Stimulated activated CD8-positive, alpha-beta memory T cell treated with anti-CD3 and anti-CD28 coated beads, Interleukin-15, amount 100 ng/mL, for 48 hours (primary cell): Measurements from ENCODE around the gene HSPA12B.
A peak's percentile ranks its signal among the peaks of the same experiment; 100 is the strongest.

Source experiments
- DNase-seq, 2 donors: peaks; one replicate each; pipeline ENCODE4 v3.0.0-alpha.2; 2020; ENCODE audit warnings: low read depth in 2 of 2

The HSPA12B gene

DNA sequence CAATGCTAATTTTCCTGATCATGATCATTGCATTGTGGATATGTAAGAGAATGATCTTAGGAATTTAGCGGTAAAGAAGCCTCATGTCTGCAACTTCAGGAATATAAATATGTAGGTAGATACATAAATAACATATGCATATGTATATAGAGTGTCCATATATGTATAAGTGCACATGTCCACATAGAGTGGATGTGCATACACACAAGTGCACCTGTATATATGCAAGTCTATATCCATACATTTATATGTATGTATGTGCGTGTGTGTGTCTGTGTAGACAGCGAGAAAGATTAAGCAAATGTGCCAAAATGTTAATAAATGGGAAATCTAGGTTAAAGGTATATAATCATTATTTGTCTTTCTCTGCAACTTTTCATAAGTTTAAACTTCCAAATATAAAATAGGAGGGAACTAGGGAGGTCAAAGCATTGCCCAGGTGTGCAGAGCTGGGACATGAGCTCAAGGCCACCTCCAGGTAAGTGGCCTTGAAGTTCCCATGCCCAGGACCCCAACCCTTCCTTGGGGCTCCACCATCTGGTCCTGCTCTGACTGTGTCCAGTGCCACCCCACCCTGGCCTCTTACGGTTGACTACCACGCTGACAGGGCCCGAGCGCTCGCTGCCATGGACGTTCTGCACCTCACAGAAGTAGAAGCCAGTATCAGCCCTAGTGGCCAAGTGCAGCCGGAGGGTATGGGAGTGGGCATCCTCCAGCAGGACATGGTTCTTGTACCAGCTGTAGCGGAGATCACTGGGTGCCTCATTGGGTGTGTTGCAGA is 29.7 kb upstream of the HSPA12B start:
- no peak for DNase-seq

DNA sequence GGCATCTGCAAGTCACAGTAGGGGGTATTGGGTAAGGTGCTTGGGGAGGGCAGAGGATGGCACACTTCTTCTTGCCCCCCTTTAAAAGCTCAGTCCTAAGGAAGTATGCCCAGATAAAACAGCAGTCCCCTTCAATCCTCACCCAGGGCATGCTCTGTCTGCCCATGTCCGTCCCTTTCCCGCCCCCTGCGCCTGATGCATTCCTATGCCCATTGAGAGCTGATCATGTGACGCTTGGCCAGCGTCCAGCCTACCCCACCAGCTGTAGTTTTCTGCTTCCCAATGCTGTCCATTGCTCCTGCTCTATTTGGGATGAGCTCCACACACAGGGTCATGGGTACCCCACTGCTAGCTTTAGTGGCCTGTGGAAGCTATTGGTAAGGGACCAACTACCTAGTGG is 28.4 kb upstream of the HSPA12B start:
- DNase-seq, result no peak

DNA sequence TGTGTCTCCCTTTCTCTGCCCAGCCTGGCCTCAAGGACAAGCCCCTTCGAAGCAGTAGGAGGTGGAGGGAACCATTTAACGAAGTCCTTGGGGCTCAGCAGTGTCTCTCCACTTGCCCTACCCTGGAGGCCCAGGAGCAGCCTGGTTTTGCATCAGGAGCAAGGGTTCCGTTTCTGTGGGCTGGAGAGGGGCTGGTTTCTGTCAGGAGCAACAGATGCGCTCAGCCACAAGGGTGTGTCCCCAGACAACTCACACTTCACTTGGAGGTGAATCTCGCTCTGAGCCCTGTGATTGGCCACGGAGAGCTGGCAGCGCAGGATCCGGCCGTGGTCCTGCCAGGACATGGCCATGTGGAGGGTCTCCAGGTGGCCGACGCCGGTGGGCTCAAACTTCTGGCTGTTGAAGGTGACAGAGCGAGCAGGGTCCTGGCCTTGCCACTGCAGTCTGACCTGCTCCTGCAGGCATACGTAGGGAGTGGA is 27.0 kb upstream of the HSPA12B start:
- no peak for DNase-seq

DNA sequence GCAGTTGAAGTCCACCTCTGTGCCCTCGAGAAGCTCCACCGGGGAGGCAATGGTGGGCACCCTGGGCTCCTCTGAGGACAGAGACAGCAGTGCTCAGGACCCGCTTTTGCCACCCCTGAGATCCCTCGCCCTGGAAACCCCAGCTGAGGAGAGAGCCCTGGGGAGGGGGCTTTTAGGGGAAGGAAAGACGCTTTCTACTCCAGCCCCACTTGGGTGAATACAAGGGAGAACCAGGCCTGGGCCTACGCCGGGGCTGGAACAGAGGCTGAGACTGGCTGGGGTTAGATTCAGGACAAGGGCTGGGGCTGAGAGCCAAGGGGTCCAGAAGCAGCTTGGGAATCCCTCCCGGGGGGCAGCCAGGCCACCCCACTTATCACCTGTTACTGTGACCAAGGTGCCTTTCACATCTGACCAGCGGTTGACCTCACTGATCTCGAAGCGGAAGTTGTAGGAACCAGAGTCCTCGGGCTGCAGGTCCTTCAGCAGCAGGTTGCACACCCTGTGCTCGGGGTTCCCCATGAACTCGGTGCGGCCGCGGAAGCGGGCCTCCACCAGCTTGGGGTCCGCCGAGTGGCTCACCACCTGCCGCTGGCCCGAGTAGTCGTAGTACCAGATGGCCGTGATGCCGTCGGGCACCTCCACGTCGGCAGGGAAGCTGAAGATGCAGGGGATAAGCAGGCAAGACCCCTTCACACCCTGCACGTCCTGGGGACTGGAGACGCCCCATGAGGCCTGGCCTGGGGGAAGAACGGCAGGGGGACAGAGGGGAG is 26.3 kb upstream of the HSPA12B start:
- DNase-seq, result no peak

DNA sequence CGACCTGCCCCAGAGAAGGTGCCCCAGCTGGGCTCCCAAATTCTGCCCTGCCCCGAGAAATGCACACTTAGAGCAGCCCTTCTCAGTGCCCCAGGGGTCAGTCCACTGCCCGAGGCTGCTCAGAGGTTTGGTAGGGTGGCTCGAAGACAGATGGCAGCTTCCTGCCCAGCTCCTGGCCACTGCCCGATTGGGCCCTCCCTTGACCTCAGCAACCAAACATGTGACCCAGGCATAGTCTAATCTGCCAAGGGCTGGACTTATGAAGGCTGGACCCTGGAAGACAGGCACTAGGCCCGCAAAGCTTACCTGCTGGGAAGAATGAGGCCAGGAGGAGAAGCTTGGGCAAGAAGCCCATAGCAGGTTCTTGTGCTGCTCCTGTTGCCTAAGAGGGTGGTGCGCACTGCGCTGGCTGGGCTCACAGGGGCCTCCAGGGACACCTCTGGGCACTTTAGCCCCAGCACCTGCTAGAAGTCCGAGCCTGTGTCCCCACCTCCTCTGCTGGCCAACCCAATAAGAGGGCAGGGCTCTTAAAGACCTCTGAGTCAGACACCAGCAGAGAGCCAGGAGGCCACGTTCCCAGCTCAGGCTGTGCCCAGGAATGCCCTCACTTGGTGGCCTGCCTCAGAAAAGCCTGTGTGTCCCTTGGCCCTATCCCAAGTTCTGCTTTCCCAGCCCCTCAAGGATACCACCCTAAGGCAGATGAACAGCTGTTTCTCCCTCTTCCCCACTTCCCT is 25.5 kb upstream of the HSPA12B start:
- DNase-seq, result no peak

DNA sequence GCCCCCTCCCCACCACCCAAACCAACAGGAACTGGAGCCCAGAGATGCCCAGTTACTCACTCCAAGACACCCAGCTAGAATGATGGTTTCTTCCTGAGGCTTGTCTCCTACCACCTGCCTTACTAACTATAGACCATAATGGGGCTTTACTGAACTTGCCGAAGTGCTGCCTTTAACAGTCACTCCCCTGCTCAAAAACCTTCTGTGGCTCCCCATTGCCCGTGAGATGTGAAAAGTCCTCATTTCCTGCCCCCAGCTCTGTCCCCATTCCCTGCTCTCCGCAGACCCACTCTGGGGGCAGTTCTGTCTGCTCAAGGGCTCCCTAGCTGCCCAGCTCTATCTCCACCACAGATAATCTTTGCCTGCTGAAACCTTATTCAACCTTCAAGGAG is 25.0 kb upstream of the HSPA12B start:
- DNase-seq, result no peak

DNA sequence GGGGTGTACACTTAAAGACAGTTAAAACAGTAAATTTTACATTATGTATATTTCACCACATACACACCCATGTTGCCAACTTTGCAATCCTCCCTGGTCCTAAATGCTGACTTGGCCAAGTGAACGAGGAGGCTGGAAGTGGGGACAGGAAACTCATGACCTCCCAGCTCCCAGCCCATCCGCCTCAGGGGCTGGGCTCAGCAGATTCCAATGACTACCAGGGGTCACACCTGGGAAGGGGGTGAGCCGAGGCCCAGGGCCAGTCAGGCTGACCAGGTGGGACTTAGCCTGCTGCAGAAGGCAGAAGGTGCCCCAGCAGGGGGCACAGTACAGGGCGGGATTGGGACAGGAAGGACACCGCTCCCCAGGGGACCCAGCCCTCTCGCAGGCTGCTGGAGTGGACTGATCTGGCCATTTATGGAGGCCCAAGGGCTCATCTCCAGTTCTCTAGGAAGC is 22.4 kb upstream of the HSPA12B start:
- DNase-seq, result no peak

DNA sequence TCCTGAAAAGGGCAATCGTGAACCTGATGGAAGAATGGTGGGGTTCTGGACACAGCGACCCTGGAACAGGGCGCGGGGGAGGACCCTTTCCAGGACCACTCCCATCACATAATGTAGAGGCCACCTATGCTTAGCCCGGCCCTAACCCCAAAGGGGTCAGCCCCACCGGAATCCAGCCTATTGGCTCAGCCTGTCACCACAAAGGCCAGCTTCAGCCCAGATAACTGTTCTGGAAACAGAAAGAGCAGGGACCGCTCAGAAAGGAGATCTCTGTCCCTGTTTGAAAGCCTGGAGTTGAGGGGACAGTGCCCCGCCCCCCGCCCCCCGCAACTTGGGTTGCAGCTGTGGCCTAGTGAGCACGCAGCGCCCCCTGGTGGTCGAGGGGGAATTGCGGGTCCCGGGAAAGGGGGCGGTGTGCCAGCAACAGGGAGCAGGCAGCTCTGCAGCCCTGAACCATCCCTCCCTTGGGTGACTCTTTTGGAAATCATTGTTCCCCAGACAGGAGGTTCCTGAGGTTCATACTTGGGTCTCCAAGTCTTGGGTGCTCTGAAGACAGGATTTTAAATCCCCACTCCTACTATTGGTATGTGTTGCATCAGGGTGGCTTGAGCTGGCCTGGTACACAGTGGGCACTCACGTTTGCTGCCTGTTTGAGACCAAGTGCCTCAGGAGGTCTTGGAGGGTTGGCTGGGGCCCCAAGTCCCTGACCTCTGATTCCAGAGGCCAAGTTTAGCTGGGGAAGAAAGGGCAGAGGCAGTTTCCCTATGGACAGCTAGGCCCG is 21.6 kb upstream of the HSPA12B start:
- peak; percentile 52 for DNase-seq

DNA sequence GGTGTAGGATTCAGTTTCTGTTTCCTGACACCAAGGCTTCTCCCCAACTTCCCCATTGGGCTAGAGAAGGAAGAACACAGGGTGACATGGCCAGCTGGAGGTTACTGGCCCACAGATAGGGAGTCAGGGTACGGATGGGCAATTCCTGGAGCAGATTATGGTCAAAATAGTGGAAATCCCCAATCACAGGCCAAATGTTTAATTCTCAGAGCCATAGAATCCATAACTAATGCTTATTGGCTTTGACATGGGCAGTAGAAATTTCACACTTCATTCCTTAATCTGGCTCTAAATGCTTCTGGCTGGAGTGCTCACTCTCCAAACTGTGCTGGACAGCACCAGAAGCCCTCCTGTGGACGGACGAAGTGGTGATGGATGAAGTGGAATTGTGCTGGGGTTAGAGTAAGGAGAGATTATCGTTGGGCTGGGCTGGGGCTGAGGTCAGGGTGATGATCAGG is 21.0 kb upstream of the HSPA12B start:
- DNase-seq, result no peak

DNA sequence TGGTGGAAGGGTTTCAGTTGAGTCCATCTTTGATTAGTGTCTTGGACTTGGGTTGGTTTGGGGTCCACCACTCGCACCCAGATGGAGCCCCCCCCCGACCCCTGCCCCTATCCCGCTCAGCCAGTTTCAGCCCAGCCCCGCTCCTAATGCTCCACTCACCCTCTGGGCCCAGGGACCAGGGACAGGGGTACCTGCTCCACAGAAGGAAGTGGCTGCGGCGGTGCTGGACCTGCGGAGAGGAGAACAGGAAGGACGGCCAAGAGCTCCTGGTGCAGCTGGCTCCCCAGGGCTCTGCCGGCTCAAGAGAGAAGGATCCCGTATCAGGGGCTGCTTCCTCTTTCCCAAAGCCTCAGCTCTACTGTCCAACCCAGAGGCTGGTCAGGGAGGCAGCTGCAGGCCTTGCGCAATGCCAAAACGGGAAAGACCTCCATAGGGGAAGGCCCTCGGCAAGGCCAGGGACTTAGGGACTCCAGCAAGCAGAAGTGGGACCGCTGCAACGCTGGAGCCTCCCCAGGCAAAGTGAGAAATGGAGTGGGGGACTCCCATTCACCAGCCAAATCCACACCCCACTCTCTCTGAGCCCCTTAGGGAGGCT is 20.1 kb upstream of the HSPA12B start, which contains the start of gene SIGLEC1:
TSS of gene SIGLEC1 (minus strand) at position 322 of the 595 bp plus-strand sequence. CDS start 5,472 bp downstream, outside the sequence.
- DNase-seq, result no peak

DNA sequence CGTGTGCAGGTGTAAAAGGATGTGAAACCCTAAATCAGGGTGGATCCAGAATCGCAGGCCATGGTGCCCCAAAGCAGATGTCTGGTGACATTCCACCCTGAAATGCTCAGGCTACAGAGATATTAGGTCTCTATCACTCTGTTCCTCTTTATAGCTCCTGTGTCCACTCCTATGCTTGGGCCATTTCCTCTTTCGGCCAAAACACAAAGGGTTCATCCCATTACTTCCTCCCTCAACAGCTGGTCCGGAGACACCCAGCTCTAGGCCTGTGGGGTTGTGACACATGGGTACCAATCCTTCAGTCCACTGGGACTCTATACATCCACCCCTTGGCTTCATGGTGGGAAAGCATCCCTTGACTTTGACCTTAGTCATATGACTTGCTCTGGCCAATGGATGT is 18.4 kb upstream of the HSPA12B start:
- DNase-seq, result no peak

DNA sequence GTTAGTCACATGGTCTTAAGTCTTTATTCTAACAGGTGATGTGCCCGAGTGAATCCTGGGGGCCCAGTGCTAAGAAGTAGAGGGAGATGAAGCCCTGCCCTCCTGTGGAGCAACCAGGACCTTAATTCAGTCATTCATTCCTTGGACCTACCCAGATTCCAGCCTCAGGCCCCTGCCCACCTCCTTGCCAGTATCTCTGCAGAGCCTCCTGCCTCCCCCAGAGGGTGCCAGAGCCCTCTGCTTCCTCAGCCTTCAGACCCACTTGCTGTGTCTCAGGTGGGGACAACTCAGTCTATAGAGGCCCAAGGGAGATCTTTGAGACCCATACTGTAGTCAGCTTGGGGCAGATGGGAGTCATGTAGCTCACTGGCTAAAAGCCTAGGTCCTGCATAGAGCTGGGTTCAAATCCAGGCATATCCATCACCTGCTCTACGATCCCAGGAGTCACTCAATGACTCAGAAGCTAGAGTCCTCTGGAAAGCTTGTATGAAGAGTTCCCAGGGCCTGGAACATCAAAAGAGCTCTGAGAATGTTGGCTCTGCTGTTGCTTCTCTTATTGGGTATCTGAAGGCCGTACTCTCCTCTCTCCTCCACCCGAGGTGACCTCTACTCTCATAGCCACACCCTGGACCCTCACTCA is 16.2 kb upstream of the HSPA12B start:
- peak; percentile 9 to 10 for DNase-seq

DNA sequence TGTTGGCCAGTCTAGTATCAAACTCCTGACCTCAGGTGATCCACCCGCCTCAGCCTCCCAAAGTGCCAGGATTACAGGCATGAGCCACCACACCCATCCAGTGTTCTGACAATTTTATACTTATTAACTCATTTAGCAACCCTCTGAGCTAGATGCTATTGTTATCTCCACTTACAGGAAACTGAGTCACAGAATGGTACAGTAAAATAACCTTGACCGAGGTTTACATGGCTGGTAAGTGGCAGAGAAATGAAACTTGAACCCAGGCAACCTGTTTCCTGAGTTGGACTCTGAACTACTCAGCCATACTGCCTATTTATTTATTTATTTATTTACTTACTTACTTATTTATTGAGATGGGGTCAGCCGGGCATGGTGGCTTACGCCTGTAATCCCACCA is 13.4 kb upstream of the HSPA12B start:
- no peak for DNase-seq

DNA sequence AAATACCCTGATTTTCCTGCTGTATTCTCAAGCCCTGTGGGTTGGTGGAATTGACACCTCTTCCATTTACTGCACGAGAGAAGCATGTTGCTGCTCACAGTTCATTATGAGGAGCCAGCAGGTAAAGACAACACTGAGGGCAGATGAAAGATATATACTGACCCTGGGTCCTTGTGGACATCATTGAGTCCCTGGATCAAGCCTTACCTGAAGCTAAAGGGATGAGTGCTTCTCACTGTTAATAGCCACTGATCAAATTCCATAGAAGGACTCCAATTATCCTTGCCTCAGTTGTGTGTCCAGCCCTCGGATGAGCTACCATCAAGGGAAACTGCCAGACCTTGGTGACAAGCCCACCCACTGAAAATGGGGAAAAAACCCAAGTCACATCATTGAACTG is 12.4 kb upstream of the HSPA12B start:
- no peak for DNase-seq

DNA sequence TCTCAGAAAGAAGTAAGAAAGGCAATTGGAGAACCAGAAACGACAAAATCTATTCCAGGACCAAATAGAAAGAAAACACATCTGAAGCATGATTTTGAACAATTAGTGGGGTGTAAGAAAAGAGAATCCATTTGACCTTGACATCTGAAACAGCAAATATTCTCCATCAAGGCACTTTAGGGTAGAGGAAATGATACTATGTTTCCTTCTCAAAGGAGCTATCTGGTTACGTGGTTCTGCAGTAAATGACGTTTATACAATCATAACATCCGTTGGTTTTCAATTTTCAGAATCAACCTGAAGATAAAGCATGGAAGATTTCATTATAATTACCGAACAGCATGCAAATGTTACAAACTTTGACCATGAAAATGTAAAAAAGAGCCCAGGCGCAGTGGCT is 11.9 kb upstream of the HSPA12B start:
- no peak for DNase-seq

DNA sequence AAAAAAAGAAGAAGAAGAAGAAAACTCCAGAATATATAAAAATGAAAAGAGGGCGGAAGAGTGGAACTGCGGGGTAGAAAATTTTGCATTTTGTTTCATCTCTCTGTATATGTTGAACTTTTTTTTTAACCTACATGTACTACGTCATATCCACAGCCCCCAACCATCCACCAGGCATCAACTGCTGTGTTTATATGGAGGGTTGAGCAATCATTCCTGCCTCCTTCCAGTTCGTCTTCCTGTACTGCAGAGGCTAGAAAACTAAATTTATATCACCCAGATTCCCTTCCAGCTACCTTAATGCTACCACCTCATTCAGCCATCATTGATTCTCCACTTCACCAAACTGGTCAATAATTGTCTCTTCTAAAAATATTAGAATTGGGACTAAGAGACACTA is 10.6 kb upstream of the HSPA12B start:
- DNase-seq, result no peak

DNA sequence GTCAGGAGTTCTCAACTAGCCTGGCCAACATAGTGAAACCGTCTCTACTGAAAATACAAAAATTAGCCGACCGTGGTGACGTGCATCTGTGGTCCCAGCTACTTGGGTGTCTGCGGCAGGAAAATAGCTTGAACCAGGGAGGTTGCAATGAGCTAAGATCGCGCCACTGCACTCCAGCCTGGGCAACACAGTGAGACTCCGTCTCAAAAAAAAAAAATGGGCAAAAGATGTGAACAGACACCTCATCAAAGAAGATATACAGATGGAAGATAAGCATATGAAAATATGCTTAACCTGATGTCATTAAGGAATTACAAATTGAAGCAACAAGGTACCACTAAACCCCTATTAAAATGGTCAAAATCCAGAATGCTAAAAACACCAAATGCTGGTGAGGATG is 9.2 kb upstream of the HSPA12B start:
- DNase-seq, result no peak

DNA sequence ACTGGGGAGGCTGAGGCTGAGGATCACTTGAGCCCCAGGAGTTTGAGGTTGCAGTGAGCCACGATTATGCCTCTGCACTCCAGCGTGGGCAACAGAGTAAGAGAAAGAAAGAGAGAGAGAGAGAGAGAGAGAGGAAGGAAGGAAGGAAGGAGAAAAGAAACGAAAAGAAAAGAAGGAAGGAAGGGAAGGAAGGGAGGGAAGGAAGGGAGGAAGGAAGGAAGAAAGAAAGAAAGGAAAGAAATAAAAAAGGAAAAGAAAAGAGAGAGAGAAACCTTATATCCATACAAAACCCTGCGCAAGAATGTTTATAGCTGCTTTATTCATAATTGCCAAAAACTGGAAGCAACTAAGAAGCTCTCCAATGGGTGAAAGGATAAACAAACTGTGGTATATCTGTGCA is 8.1 kb upstream of the HSPA12B start:
- no peak for DNase-seq

DNA sequence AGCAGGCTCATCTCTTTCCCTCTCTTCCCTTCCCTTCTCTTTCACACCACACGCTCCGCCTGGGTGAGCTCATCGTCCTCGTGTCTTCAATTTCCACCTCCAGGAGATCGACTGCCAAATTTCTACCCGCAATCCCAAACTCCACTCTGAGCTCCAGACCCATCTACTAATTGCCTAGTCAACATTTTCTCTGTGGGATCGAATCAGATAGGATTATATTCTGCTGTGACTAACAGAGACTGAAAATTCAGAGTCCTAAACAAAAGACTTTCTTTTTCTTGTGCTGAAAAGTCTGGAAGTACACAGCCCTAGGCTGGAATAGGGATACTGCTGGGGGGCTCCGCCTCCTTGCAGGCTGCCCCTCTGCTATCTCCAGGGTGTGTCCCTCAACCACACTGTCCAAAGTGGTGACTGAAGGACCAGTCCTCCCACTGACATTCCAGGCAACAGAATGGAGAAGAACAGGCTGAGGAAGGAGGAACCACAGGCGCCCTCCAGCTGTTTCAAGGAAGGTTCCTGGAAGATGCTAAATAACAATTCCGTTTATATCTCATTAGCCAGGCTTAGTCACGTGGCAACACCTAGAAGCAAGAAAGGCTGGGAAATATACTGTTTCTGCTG is 5.0 kb upstream of the HSPA12B start:
- DNase-seq, result no peak

DNA sequence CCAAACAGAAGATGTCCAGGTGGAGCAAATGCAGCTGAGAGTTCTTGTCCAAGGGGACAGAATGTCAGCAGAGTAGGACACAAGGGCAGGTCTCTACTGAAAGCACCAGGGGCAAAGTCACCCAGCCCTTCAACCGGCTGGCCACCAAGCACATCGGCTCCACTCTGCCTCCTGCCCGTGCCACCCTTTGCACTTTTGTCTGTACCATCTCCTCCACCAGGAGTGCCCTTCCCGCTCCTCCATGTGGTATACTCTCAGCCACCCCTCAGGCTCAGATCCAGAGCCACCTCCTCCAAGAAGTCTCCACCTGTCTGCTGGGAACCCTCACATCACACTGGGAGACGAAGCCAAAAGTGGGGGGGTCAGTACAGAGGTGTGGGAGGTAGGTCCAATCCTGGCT is 4.1 kb upstream of the HSPA12B start:
- DNase-seq, result no peak
